D721Med (cell line): Measurements from ENCODE around the gene FAM170B.

Experiments used
- DNase-seq: peaks from one replicate; pipeline ENCODE4 v3.0.0; 2011; ENCODE audit warnings: low spot score; ENCODE audit not compliant: insufficient read length
- FAIRE-seq: peaks from 2 replicates; lab custom pipeline; 2011; peaks lifted over from hg19 to GRCh38; lab: Jason Lieb, UNC
- TF ChIP-seq, protein P1 (sequence below): IDR thresholded peaks from 2 replicates; pipeline ENCODE4 v1.5.1; 2012; ENCODE audit warnings: mild to moderate bottlenecking, control low read depth; ENCODE audit not compliant: insufficient read depth; ENCODE audit errors: missing control alignments

FAM170B gene

DNA sequence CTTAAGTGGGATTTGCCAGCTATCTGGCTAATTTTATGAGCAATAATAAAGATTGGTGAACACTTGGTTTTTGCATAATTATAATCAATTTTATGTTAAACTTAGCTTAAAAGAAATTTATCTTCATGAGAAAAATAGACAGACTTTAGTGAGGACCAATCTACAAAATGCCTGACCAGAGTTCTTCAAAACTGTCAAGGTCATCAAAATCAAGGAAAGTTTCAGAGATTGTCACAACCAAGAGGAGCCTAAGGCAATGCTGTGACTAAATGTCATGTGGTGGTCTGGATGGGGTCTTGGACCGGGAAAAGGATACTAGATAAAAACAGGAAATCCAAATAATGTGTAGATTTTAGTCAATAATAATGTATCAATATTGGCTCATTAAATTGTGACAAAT, 17.7 kb upstream of the FAM170B start:
- FAIRE-seq (no peak), DNase-seq (no peak)
- TF ChIP-seq, protein P1, sequence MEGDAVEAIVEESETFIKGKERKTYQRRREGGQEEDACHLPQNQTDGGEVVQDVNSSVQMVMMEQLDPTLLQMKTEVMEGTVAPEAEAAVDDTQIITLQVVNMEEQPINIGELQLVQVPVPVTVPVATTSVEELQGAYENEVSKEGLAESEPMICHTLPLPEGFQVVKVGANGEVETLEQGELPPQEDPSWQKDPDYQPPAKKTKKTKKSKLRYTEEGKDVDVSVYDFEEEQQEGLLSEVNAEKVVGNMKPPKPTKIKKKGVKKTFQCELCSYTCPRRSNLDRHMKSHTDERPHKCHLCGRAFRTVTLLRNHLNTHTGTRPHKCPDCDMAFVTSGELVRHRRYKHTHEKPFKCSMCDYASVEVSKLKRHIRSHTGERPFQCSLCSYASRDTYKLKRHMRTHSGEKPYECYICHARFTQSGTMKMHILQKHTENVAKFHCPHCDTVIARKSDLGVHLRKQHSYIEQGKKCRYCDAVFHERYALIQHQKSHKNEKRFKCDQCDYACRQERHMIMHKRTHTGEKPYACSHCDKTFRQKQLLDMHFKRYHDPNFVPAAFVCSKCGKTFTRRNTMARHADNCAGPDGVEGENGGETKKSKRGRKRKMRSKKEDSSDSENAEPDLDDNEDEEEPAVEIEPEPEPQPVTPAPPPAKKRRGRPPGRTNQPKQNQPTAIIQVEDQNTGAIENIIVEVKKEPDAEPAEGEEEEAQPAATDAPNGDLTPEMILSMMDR = no peak

DNA sequence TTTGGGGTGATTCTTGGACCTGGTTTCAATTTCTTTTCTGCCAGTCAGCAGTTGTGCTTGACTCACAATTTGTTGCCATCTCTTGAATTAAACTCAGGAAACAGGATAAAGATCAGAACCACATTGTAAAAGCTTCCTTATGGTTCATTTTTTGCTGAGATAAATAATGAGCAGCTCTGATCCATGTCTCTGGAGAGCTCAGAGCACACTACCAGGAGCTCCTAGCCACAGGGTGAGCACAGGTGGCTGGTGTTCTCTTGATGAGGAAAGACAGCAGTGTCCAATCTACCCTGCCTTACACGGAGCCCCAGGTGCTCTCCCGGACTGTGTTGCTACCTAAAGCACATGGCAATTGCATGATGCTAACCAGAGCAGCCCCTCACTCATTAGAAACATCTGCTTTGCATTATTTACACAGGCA, 17.2 kb upstream of the FAM170B start:
- FAIRE-seq = no peak
- no peak for DNase-seq
- TF ChIP-seq, protein P1 = no peak

DNA sequence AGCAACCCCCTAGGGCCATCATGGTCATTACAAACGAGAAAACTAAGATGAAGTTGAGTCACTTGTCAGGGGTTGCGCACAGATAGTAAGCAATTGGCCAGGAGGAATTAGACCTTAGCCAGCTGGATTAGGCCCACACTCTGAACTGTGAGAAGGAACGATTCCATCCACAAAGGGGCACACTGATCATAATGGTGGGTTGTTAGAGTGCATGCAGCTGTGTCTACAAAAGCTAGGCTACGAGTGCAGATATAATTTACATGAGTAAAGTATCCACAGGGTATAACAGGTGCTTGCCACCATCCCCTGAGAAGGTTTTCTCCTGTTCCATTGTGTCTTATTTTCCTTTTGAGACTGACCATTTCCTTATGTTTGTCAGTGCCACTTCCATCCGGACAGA, 16.6 kb upstream of the FAM170B start:
- DNase-seq = no peak
- TF ChIP-seq, protein P1 = no peak
- FAIRE-seq = no peak

DNA sequence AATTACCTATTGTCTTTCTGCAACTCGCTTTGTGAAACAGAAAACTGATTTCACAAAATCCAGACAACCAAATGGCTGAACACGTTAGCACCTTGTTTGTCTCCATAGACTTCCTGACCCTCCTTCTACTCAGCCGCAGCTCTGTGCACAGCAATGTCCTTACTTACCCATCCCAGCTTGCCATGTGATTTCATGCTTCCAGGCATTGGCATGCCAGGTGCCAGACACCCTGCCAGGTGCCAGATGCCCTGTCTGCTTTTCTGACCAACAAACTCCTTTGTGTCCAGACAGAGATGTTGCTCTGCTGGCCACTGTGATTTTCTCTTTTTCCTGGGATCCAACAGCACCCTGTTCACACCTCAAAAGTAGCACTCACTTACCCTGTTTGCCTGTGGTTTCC, 16.1 kb upstream of the FAM170B start:
- DNase-seq (no peak), FAIRE-seq (no peak)
- TF ChIP-seq, protein P1 = no peak

DNA sequence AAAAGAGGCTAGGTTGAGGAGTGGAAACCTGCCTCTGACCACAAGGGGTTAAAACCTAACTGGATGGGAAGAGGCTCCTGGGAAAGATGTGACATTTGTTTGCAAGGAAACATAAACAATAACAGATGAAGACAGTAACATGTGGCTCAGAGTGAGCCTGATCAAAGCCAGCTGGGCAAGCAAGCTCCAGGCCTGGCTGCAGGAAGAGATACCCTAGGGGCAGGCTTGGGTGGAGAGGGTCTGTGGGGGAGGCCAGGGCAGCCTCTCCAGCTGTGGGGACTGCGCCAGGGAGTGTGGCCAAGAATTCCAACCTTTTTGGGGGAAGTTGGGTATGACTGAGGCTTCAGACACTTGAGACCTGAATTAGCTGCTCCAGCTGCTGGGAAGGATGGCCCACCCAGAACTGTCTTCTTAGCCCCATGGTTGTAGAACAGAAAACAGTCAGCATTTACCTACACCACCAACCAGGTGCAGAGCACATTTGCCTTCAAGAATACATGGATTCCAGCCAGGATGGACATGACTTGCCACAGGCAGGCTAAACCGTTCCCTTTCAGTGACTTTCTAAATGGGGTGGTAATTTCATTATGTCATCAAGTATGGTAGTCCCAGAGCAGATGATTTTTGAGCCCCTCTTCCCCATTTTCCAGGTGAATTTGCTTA, 10.4 kb upstream of the FAM170B start:
- FAIRE-seq = no peak
- no peak for DNase-seq
- TF ChIP-seq, protein P1 = no peak

DNA sequence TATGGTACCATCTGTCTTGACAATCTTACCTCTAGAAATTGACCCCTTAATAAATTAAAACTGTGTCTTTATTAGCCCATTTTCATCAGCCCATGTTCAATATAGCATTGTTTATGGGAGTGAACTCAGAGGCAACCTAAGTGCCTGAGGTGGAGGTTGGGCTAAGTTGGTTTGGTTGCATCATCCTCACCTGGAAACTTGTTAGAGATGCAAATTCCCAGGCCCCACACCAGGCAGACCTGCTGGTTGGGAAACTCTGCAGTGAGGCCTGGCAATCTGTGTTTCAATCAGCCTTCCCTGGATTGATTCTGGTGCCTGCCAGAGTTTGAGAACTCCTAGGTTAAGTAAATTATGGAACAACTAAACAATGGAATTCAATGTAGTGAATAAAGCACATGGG, 9.4 kb upstream of the FAM170B start:
- FAIRE-seq = no peak
- TF ChIP-seq, protein P1 = no peak
- DNase-seq = no peak

DNA sequence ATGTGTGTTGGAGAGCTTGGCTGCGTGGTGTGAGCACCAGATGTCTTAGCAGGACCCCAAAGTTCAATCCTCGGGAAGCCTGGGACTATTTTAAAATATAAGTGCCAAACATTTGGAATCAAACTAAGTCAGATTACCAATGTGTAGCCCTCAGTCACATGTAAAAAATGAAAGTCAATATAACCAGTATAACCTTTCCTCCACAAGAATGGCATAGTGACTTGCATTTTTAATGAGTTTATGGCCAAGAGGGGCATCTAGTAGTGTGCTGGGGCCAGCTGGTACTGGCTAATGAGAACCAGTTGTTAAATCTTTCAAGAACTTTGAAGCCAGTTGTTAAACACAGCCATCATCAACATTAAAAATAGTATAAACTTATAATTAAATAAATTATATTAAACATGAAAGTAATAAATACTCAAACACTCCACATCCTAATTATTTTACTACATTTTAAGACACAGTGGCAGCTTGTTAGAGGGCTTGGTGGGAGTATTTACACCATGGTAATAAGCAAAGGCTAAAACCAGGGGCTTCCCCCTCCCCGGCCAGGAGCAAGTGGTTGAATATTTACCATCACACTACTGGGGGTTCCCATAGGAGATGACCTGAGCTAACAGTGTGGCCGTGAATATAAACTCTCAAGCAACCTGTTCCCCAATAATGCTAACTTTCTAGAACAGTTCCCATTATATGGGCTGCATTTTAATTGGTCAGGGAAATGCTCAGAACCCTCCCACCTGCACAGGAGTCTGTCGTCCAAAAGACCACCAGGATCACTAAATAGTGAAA, 7.9 kb upstream of the FAM170B start:
- FAIRE-seq (no peak), DNase-seq (no peak)
- TF ChIP-seq, protein P1 = no peak
